Fibroblast of lung (primary cell): ENCODE data around the gene ACTMAP.

ENCODE experiments used
- EZH2 ChIP-seq: IDR thresholded peaks from 2 replicates; pipeline ENCODE4 v1.5.1; 2012; ENCODE audit warnings: low read length, control low read depth, mild to moderate bottlenecking; ENCODE audit errors: missing control alignments
- TF ChIP-seq, protein P1 (sequence below), 2 donors: IDR thresholded peaks in 1 of 2; conservative IDR thresholded peaks in 1 of 2; 1 replicate in 1 of 2; 2 replicates in 1 of 2; pipeline ENCODE4 v1.5.1; 2011 to 2012; ENCODE audit warnings: low read length in 2 of 2, control low read depth in 1 of 2, inconsistent platforms in 1 of 2, low read depth in 1 of 2, mild to moderate bottlenecking in 1 of 2

DNA sequence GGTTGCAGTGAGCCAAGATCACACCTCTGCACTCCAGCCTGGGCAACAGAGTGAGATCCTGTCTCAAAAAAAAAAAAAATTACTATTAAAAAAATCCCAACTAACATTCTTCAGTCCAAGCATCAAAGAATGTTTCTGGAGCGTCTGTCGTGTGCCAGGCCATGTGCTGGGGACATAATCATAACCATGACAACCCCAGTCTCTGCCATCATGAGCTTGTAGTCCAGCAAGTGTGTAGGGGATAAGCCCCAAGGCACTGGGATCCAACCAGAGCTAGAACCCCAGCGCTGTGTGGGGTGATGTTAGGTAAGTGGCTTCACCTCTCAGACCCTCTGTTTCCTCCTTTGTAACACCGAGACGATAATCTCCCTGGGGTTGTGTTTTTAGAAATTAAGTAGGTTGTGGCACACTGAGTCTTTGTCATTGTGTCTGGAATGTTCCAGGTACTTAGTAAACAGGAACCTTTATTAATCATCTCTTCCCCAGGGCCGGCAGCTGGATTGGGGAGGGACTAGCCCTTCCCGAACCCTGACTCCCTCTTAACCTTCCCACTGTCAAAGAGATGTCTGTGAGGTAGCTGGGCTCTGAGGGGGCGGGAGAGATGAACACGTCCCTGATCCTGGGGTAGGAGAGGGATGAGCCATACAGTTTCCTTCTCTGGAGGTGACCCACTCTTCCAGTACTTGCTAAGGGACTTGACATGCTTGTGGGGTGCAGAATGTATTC, 28.2 kb downstream of the ACTMAP start:
- TF ChIP-seq, protein P1, sequence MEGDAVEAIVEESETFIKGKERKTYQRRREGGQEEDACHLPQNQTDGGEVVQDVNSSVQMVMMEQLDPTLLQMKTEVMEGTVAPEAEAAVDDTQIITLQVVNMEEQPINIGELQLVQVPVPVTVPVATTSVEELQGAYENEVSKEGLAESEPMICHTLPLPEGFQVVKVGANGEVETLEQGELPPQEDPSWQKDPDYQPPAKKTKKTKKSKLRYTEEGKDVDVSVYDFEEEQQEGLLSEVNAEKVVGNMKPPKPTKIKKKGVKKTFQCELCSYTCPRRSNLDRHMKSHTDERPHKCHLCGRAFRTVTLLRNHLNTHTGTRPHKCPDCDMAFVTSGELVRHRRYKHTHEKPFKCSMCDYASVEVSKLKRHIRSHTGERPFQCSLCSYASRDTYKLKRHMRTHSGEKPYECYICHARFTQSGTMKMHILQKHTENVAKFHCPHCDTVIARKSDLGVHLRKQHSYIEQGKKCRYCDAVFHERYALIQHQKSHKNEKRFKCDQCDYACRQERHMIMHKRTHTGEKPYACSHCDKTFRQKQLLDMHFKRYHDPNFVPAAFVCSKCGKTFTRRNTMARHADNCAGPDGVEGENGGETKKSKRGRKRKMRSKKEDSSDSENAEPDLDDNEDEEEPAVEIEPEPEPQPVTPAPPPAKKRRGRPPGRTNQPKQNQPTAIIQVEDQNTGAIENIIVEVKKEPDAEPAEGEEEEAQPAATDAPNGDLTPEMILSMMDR (conservative IDR thresholded peaks at IDR 0.05 in 1 of 2, IDR thresholded peaks at IDR 0.05 in 1 of 2; ENCODE audit: low read depth in 1 of 2, low read length in 2 of 2): no peak
- no peak for TF ChIP-seq EZH2
